ELR (cell line): ENCODE data around the gene PAK1IP1.
"Not testable (repeated sequence)": the region's sequence is repeated elsewhere in the genome, so short reads cannot be mapped to it uniquely, and the experiment has no call there.

Experiments
- DNase-seq: peaks from one replicate; pipeline ENCODE4 v3.0.0-alpha.2; 2015; ENCODE audit warnings: low read depth

Gene PAK1IP1

GRCh38 chr6:10692965-10693538 lies 1.7 kb upstream of the PAK1IP1 start:
- DNase-seq, result no peak

GRCh38 chr6:10695086-10695657 lies 400 bp downstream of the PAK1IP1 start:
- DNase-seq, result no peak

GRCh38 chr6:10696655-10697054 lies 1.9 kb downstream of the PAK1IP1 start:
- no peak for DNase-seq

- DNase-seq, result no peak
Observed at GRCh38 chr6:10713962-10714361, 19.2 kb downstream of the PAK1IP1 start.

- DNase-seq, result peak; percentile 24
Observed at GRCh38 chr6:10719296-10719963, 24.7 kb downstream of the PAK1IP1 start.

- peak; percentile 15 for DNase-seq
Observed at GRCh38 chr6:10719964-10720264, 25.1 kb downstream of the PAK1IP1 start.

- peak; percentile 42 for DNase-seq
Observed at GRCh38 chr6:10720265-10720959, 25.6 kb downstream of the PAK1IP1 start.

GRCh38 chr6:10720960-10721849 lies 26.4 kb downstream of the PAK1IP1 start:
- DNase-seq, result not testable (repeated sequence)

GRCh38 chr6:10721850-10722569 lies 27.2 kb downstream of the PAK1IP1 start:
- DNase-seq, result no peak

- no peak for DNase-seq
Observed at GRCh38 chr6:10722570-10722819, 27.7 kb downstream of the PAK1IP1 start.

GRCh38 chr6:10722820-10723566 lies 28.2 kb downstream of the PAK1IP1 start, which contains the start of gene TMEM14C:
Gene TMEM14C (plus strand): TSS chr6:10723070. CDS start chr6:10724614, 1,544 bp downstream.
- DNase-seq, result peak; percentile 98

- DNase-seq, result peak; percentile 42
Observed at GRCh38 chr6:10723567-10723881, 28.8 kb downstream of the PAK1IP1 start.

- no peak for DNase-seq
Observed at GRCh38 chr6:10725044-10725443, 30.3 kb downstream of the PAK1IP1 start.

GRCh38 chr6:10725716-10726115 lies 30.9 kb downstream of the PAK1IP1 start:
- no peak for DNase-seq

GRCh38 chr6:10730254-10730653 lies 35.5 kb downstream of the PAK1IP1 start:
- no peak for DNase-seq

- peak; percentile 25 for DNase-seq
Observed at GRCh38 chr6:10733151-10733715, 38.5 kb downstream of the PAK1IP1 start.

GRCh38 chr6:10733863-10734262 lies 39.1 kb downstream of the PAK1IP1 start:
- DNase-seq, result peak; percentile 20

GRCh38 chr6:10736731-10737130 lies 42.0 kb downstream of the PAK1IP1 start:
- no peak for DNase-seq

GRCh38 chr6:10740061-10740460 lies 45.3 kb downstream of the PAK1IP1 start:
- DNase-seq, result no peak

- not testable (repeated sequence) for DNase-seq
Observed at GRCh38 chr6:10741643-10742042, 46.9 kb downstream of the PAK1IP1 start.

GRCh38 chr6:10742251-10742650 lies 47.5 kb downstream of the PAK1IP1 start:
- no peak for DNase-seq
